KBM-7 (cell line): ENCODE data around the gene WDFY3.

Source experiments
- DNase-seq: peaks from one replicate; pipeline ENCODE4 v3.0.0-alpha.2; 2015
- in situ Hi-C: fragments of 300-500 bp; cut with MboI; formaldehyde crosslinking; loops from 2 replicates; pipeline ENCODE4 v1.14.3; 2020; ENCODE audit warnings: low sequenced_read_pairs, low pct_unique_long_range_greater_than_20kb, mixed read lengths

WDFY3 gene, protein sequence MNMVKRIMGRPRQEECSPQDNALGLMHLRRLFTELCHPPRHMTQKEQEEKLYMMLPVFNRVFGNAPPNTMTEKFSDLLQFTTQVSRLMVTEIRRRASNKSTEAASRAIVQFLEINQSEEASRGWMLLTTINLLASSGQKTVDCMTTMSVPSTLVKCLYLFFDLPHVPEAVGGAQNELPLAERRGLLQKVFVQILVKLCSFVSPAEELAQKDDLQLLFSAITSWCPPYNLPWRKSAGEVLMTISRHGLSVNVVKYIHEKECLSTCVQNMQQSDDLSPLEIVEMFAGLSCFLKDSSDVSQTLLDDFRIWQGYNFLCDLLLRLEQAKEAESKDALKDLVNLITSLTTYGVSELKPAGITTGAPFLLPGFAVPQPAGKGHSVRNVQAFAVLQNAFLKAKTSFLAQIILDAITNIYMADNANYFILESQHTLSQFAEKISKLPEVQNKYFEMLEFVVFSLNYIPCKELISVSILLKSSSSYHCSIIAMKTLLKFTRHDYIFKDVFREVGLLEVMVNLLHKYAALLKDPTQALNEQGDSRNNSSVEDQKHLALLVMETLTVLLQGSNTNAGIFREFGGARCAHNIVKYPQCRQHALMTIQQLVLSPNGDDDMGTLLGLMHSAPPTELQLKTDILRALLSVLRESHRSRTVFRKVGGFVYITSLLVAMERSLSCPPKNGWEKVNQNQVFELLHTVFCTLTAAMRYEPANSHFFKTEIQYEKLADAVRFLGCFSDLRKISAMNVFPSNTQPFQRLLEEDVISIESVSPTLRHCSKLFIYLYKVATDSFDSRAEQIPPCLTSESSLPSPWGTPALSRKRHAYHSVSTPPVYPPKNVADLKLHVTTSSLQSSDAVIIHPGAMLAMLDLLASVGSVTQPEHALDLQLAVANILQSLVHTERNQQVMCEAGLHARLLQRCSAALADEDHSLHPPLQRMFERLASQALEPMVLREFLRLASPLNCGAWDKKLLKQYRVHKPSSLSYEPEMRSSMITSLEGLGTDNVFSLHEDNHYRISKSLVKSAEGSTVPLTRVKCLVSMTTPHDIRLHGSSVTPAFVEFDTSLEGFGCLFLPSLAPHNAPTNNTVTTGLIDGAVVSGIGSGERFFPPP (N-terminal part only)

DNA sequence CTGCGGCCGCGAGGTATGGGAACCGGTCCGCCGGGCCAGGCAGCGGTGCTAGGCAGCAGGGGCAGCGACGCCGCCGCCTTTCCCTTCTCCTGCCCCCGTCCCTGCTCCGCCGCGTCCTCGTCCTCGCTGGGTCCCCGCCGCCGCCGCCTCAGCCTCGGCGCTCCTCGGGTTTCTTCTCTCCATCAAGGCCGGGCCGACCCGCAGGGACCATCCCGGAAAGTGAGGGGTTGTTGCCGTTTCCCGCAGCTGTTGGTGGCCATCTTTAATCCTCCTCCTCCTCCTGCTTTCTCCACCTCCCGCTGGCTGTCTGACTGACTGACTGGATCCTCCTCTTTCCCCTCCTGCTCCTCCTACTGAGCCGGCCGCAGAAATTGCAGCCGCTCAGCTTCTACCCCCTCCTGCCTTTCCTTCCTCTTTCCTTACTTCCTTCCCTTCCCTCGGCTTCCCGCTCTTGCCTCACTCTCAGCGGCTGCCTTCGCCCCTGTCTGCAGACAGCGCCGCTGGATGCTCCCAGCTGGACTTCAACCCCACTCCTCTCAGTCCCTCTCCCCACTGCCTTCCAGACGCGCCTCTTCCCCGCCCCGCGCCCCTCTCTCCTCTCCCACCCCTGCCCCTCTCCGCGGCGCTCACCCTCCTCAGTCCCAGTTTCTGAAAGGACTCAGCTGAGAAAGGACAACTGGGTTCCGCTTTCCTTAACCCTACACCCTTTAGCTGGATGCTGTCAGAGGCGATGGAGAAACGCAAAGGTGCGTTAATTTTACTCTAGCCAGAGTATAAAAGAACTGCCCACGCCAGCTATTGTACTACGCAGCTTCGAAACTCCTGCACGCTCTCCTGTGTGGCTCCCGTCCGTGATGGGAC, at the start of gene WDFY3:
TSS of gene WDFY3 (minus strand) at position 309 of the 861 bp plus-strand sequence. CDS start 106,099 bp downstream, outside the sequence.
- in situ Hi-C loops, result loop anchor here (25.0 kb wide), 1 partner anchor 229 kb away; no protein-coding TSS in a partner anchor
- DNase-seq, result peak; percentile 97

DNA sequence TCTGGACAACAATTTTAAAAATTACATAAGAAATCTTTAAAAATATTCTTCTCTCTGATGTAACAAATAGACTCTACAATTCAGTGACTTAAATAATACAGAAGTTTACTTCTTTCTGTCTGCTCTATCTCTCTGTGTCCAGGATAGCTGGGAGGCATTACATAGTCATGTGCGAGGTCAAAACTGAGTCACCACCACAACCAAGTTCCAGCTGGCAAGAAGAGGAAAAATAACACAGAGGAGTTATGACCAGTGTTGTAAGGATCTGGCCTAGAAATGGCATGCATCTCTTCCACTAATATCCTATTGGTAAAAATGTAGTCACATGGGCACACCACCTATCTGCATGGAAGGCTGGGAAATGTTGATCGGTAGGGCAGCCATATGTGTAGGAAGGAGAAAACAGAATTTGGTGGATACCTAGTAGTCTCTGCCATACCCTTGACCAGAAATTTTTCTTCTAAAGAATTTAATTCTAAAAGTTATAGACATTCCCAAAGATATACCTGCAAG, 39.4 kb upstream of the WDFY3 start:
- no peak for DNase-seq
- in situ Hi-C loops, result no loop called here

DNA sequence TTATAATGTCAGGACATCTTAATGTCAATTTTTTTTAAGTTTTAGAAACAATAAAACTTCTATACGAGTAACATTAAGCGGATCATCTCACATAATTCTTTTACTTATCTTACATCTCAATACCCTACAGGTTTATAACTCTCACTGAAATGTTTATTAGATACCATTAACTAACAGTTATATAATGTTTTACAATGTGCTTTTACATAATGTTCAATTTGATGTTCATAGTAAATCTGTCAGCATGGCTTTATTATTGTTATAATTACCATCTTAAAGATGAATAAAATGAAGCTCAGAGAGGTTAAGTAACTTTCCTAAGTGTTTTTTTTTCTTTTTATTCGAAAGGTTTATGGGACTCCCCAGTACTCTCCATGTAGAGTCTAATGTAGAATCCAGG, 33.9 kb upstream of the WDFY3 start:
- no peak for DNase-seq
- in situ Hi-C loops, result no loop called here

DNA sequence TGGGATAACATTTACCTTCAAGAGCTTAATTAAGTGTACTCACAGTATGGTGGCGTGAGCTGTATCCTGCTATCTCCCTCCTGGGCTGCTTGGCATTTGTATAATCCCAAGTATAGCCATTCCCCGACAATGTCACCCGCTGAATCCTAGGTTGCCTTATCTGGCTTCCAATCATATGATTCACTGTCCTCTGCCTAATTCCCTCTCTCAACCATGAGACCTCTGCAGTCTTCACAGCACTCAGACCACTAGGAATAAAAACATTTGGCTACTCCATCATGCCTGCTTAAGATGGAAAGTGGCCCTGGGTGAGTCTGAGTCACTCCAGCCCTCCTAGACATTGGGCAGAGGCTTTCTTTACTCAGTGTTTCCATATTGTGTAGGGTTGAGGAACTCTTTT, 28.9 kb upstream of the WDFY3 start:
- DNase-seq, result no peak
- in situ Hi-C loops, result no loop called here

DNA sequence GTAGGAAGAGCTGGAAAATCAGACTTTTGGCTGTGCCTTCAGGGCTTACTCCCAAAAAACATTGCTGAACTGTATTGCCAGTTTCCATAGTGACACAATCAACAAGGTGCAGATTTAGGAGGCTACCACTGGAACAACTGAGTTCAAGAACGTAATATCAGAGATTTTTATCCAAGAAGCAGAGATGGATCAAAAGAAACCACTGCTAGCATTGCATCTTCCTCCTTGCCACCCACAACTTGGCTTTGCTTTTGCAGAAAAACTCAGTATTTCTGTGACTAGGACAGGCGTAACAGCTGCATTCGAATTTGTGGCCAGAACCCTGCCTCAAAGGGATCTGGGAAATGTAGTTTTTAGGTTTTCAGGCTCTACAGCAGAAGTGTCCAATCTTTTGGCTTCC, 27.8 kb upstream of the WDFY3 start:
- peak; percentile 3 for DNase-seq
- in situ Hi-C loops, result no loop called here

DNA sequence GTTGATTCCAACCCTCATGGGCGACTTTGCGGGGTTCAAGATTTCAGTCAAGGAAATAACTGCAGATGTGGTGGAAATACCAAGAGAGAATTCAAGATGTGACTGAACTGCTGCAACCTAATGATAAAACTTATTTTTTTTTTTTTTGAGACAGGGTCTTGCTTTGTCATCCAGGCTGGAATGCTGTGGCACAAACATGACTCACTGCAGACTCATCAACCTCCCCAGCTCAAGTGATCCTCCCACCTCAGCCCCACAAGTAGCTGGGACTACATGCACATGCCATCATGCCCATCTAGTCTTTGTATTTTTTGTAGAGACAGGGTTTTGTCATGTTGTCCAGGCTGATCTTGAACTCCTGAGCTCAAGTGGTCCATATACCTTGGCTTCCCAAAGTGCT, 19.5 kb upstream of the WDFY3 start:
- in situ Hi-C loops, result no loop called here
- no peak for DNase-seq

DNA sequence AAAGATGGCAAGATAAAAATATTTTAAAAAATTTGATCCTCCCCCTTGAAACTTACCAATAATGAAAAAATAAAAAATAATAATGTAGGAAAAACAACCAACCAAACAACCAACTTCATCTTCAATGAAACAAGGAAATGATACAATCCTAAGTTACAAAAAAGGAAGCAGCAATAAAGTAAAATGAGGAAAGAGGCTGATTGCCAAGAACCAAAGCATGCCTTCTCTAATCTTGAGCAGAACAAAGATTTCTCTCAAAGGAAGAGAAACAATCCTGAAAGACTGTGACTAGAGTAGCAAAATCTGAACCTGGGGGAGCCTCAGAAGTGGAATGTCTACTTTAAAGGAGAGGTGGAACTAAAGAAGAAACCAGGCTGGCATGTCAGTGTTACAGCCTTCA, 10.9 kb upstream of the WDFY3 start:
- in situ Hi-C loops, result no loop called here
- DNase-seq, result no peak

DNA sequence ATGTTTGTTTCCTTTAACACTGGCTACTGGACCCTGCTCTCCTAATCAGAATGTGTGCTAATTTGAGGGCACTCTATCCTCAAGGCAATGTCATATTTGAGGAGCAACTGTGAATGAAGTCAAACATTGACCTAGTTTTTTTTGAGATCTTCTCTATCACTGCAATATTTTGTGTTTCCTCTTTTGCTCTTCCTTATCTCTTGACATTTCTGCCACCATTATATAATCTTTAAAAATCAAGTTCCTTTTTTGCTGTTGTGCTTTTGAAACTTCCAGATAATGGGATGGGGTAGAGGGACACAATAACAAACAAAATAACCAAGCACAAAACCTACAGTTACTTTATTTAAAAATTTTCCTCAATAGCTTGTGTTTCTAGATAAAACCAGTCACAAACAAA, 7.4 kb upstream of the WDFY3 start:
- in situ Hi-C loops, result loop anchor here (25.0 kb wide), 1 partner anchor 237 kb away; no protein-coding TSS in a partner anchor
- peak; percentile 35 for DNase-seq

DNA sequence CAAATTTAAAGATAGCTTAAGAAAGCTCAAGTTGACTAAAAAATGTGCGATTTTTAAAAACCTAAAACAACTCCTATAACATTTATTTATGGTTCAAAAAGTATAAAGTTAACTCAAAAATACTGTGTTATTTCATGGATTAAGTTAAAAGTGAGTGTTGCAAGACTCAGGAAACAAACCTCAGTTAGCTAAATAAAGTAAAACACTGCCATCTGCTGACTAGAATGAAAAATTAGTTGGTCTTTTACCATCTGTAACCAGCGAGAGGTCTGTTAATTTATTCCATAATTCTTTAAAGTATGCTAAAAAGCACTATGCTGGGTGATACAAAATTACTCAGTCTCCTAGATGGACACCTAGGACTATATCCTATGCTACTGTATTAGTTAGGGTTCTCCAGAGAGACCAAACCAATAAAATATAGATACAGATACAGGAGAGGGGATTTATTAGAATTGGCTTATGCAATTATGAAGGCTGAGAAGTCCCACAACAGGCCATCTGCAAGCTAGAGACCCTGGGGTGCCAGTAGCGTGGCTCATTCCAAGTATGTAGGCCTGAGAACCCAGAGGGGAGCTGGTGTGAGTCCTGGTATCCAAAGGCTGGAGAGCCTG, 4.9 kb upstream of the WDFY3 start:
- peak; percentile 44 for DNase-seq
- in situ Hi-C loops, result loop anchor here (25.0 kb wide), 1 partner anchor 234 kb away; no protein-coding TSS in a partner anchor

DNA sequence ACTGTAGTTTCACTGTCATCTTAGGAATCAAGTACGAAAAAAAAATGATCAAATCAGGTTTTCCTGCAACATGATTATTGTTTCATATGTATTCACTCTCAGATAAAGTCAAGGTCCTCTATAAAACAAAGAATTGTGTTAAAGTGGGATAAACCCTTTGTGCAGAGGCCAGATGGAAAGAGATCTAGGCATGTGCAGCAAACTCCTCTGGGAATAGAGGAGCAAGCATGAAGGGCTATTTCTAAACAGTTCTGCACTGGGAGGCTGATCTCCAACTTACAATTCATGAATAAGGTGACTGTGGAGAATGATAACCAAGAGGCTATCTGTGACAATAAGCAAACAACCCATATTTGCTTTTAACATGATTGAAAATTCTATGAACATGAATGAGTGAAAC, 2.4 kb upstream of the WDFY3 start:
- in situ Hi-C loops, result loop anchor here (25.0 kb wide), 1 partner anchor 232 kb away; no protein-coding TSS in a partner anchor
- DNase-seq, result no peak

DNA sequence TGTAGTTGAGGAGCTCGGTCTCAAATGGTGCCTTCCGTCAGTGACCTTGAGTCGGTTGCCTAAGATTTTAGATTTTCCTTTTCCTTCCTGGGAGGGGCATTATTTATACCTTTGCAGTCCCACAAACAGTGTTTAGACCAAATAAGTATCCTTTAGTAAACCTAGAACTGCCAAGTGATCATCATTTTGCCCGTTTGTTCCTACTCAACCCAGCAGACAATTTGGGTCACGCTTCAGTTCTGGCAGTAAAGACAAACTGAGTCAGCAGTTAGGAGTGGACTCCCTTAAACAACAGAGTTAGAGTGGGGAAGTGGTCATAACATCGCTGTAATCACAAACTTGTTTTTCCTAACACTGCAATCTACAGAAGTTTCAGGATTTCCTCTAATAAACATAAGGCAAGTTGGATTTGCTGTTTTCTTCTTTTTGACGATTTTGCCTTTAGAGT, 777 bp upstream of the WDFY3 start:
- in situ Hi-C loops, result loop anchor here (25.0 kb wide), 1 partner anchor 230 kb away; no protein-coding TSS in a partner anchor
- no peak for DNase-seq

DNA sequence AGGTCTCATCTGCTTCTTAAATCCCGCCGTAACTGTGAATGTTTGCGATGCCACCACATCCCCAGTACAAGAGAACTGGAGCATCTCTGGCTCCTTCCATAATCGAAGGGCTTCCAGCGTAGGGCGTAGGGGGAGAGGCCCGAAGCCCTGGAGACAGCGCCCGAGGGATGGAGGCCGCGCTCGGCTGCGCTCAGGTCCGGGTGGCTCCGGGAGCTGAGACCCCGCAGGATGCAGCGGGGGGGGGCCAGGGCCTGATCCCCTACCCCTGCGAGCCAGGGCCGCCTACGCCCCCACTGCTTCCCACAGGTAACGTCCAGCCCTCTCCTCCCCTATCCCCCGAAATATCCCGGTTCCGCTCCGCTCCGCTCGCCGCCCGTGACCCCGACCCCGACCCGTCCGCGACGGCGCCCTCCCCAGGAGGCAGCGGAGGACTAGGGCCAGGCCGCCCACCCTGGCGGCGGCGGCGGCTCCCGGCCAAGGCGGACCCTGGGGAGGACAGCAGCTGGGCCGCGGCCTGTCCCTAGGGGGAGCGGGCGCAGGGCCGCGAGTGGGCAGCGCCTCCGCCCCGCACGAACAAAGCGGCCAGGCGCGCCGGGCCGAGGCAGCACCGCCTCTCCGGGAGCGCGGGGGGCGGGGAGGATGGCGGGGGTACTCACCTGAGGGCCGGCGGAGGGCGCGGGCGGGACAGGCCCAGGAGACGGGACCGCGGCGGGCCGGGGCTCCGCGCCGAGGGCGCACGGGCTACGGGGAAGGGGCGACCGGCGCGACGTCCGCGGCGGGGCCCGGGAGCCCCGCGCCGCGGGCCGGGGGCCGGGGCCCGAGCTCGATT, 723 bp downstream of the WDFY3 start:
- peak; percentile 54 for DNase-seq
- in situ Hi-C loops, result loop anchor here (25.0 kb wide), 1 partner anchor 228 kb away; no protein-coding TSS in a partner anchor

DNA sequence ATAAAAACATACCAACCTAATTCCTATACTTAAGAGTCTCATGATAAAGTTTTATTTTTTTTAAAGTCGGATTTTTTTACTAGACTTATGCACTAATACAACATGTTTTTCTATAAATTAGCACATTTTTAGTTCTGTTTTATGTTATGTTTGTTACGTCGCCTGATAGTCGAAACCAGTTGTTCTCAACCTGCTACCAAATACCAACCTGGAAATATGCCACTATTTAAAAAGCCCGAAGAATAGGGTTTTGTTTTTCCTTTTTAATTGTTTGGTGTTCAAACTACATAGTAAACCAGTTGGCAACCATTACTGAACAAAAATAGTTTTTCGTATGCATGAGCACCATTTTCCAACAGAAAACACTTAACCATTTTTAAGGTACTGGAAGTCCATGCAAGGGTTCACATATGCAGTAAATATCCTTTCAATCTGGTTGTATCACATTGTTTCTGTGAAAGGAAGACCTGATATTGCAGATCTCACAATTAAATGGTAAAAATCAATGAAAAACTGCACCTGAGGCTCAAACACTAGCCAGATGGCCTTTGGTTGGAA, 1.4 kb downstream of the WDFY3 start:
- DNase-seq, result no peak
- in situ Hi-C loops, result loop anchor here (25.0 kb wide), 1 partner anchor 228 kb away; no protein-coding TSS in a partner anchor

DNA sequence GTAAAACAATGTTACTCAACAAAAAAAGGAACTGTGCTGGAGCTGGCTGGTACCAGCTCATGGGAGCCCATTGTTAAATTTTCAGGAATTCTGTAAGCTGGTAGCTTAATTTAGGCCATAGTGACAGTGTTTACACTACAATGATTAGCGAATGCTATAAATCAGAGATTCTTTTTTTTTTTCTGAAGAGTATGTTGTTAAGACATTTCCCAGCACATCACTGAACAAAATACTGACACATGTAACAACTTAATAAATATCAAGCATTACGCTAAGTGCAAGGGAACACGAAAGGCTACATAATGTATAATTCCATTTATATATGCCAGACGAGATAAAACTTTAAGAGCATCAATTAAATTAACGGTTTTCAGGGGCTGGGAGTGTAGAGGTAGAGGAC, 4.4 kb downstream of the WDFY3 start:
- no peak for DNase-seq
- in situ Hi-C loops, result loop anchor here (25.0 kb wide), 1 partner anchor 225 kb away; no protein-coding TSS in a partner anchor

DNA sequence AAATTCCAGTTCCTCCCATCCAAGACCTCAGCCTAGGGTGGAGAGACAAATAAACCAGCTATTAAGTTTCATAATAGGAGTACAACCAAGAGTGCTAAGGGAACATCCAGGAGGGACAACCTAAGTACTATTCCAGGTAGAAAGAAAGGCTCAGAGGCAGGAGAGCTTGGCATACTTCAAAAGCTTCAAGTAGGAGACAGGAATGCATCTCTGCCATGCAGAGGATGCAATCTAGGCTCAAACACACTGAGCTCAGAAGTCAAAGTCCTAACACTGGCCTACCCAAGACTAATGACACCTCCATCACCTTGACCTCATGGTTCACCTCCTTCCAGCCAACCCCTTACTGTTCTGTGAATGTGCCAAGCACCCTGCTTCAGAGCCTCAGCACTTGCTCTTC, 8.1 kb downstream of the WDFY3 start:
- DNase-seq, result no peak
- in situ Hi-C loops, result loop anchor here (25.0 kb wide), 1 partner anchor 221 kb away; no protein-coding TSS in a partner anchor
